Eye (tissue), 1 donor: ENCODE results near the gene CYP19A1.

Experiments used
- DNase-seq: peaks from one replicate; pipeline ENCODE4 v3.0.0-alpha.2; 2015

CYP19A1 gene

GRCh38 chr15:51356983-51357382 lies 18.6 kb upstream of the CYP19A1 start:
- no peak for DNase-seq

GRCh38 chr15:51356147-51356546 lies 17.8 kb upstream of the CYP19A1 start:
- no peak for DNase-seq

GRCh38 chr15:51355096-51355495 lies 16.7 kb upstream of the CYP19A1 start:
- DNase-seq = no peak

GRCh38 chr15:51353976-51354375 lies 15.6 kb upstream of the CYP19A1 start:
- DNase-seq = no peak

DNA sequence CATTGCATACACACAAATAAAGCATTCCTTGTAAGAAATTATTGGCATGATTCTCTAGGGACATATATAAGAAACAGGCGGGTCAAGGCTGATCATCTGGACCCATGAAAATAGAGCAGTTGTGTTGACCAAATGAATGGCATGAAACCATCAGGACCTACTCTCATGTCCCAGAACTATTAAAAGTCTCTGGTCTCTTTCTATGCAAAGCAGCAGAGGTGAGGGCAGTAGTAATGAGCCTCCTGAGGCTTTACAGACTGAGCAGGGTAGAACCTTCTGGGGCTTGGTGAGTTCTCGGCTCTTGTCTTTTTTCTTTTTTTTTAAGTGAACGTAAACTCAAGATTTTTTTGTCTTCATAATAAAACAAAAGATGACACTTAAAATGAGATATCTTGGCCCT lies 12.3 kb upstream of the CYP19A1 start:
- no peak for DNase-seq

- DNase-seq = no peak
These were observed 10.9 kb upstream of the CYP19A1 start for GRCh38 chr15:51349156-51349844.

GRCh38 chr15:51348688-51349087 lies 10.3 kb upstream of the CYP19A1 start:
- DNase-seq = no peak

DNA sequence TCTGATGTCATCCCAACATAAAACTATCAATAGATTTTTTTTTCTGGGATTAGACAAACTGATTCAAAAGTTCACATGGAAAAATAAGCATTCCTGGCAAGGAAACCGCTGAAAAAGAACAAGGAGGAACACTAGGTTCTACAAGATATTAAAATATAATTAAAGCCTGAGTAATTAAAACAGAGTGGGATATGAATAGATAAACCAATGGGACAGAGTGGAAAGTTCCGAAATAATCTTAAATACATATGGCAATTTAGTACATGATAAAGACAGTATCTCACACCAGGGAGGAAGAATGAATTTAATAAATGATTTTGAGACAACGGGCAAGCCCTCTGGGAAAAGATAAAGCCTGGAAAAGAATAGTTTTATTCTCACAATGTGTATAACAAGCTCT lies 7.7 kb upstream of the CYP19A1 start:
- no peak for DNase-seq

GRCh38 chr15:51343466-51343865 lies 5.1 kb upstream of the CYP19A1 start:
- DNase-seq = no peak

DNA sequence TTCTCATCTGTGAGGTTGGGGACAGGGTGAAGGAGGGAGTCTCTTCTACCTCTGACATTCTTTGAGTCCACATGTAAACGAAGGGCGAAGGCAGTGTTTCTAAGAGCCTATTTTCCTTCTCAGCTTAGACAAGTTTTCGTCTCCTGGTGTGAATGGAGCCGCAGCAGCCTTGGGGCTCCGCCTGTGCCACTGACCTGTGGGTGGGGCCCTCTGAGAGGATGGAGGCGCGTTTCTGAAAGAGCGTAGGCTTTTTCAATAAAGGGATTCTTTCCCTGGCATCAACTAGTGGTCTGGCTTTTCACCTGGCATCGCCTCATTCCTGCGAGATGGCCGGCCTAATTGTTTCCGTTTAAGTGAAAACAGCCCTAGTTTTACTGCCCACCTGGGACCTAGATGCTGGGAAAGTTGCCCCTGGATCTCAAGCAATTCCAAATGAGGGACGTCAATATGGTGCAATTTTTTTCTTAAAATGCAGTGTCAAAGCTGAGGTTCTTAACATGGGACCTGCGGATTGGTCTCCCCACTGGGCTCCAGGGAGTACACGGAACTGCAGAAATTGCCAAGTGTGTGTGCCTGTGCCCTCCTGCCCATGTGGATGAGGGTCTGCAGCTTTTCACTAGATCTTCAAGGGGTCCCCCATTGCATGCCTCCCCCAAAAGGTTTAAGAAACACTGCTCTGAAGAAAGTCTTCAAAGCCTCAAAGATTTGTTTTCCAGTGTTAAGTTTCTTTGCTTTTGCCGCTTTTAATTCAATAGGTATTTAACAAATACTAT lies 4.0 kb upstream of the CYP19A1 start:
- no peak for DNase-seq

- DNase-seq = peak; percentile 65
These were observed 3.2 kb upstream of the CYP19A1 start, which contains the start of gene GLDN for GRCh38 chr15:51341366-51342226. GLDN (plus strand) TSS chr15:51341655; CDS start chr15:51341685, 30 bp downstream.

GRCh38 chr15:51335538-51336410 lies 2.6 kb downstream of the CYP19A1 start:
- DNase-seq = no peak

GRCh38 chr15:51335087-51335486 lies 3.3 kb downstream of the CYP19A1 start:
- DNase-seq = no peak

DNA sequence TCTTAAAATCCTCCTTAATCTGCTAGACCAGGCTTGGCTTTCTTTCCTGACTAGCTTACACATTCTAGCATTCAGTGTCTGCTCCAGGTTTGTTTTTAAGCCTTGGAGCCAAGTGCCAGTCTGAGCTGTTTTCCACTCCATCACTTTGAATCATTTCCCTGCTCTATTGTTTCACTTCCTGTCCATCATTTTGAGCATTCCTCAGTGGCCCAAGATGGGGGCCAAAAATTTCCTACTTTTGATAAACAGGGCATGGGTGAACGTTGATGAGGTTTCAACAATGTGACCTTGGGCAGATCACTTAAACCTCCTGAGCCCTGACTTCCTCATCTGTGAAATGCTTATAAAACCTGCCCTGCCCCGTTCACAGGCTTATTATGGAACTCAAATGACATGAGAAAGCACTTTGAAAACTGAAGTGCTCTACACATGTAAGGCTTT lies 4.4 kb downstream of the CYP19A1 start:
- peak; percentile 73 for DNase-seq

- no peak for DNase-seq
These were observed 4.8 kb downstream of the CYP19A1 start for GRCh38 chr15:51333571-51333970.

- DNase-seq = no peak
These were observed 5.9 kb downstream of the CYP19A1 start for GRCh38 chr15:51332206-51333147.

GRCh38 chr15:51331141-51331540 lies 7.3 kb downstream of the CYP19A1 start:
- DNase-seq = no peak

- DNase-seq = no peak
These were observed 9.5 kb downstream of the CYP19A1 start for GRCh38 chr15:51328926-51329325.

DNA sequence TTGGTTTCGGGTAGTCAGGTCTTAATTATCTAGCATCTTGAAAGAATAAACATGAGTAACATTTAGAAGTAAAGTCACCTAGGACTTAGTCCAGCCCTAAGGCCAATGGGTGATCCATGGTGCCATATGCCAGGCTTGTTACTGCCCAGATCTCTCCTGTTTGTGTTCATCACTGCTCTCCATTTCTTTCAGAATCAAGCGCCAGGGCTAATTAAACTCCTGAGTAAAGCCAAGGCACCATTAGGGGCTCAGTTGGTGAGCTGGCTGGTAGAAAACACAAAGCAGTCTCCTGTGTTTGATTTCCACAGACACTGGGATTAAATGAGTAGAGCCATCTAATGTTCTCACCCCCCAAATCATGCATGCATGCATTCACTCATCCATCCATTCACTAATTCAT lies 11.3 kb downstream of the CYP19A1 start:
- peak; percentile 31 for DNase-seq

GRCh38 chr15:51325167-51325566 lies 13.2 kb downstream of the CYP19A1 start:
- no peak for DNase-seq

- no peak for DNase-seq
These were observed 14.6 kb downstream of the CYP19A1 start for GRCh38 chr15:51323749-51324148.
